BJ (cell line): ENCODE results near the gene RANBP17. TPM values are rescaled to one million over a fixed set of nuclear protein-coding genes. Genes with fewer than 3 reads are reported as not detected.

ENCODE experiments used
- CTCF ChIA-PET: fragments of 350-600 bp; formaldehyde crosslinking; extraction: SDS; loops from one replicate; lab custom pipeline; 2021; ENCODE audit warnings: antibody characterized with exemption, inconsistent platforms; lab: Yijun Ruan, JAX
- POLR2A ChIA-PET: fragments of 300-600 bp; sonication (Branson Sonifier 250); formaldehyde crosslinking; extraction: SDS; loops from one replicate; lab custom pipeline; 2021; ENCODE audit warnings: antibody characterized with exemption; lab: Charles Lee
- DNase-seq: peaks from one replicate; pipeline ENCODE4 v3.0.0-alpha.2; 2011; ENCODE audit warnings: low read depth
- H3K27me3 ChIP-seq: 2 replicates; pipeline ENCODE4 v1.6.0; 2011; ENCODE audit warnings: low read length; ENCODE audit not compliant: control insufficient read depth, insufficient read depth
- H3K36me3 ChIP-seq: 2 replicates; pipeline ENCODE4 v1.5.1; 2011; ENCODE audit warnings: low read length; ENCODE audit not compliant: control insufficient read depth, insufficient read depth
- H3K4me3 ChIP-seq: 2 replicates; pipeline ENCODE4 v1.5.1; 2011; ENCODE audit warnings: low read depth, mild to moderate bottlenecking, control low read depth, low read length
- CTCF ChIP-seq: IDR thresholded peaks from 2 replicates; pipeline ENCODE4 v1.5.1; 2011; ENCODE audit warnings: low read depth, mild to moderate bottlenecking, control low read depth, inconsistent platforms, low read length, moderate library complexity; ENCODE audit not compliant: insufficient read depth
- polyA plus RNA-seq: library from polyadenylated mRNA; depleted of rRNA; stranded (reverse); fragments of >200 nt; gene quantifications from 2 replicates; pipeline ENCODE4 v1.2.3, GENCODE V29; 2011

Gene RANBP17
- polyA plus RNA-seq, 1 experiment, result 10.5 TPM

- Histone ChIP-seq H3K27me3 (no peaks in the 10 kb centered on the region), H3K36me3 (no peaks in the 10 kb centered on the region), H3K4me3 (no peak overlapping the region)
- CTCF ChIA-PET, result no interaction called here
- no peak for TF ChIP-seq CTCF
- DNase-seq, result no peak
- POLR2A ChIA-PET, result no interaction called here
Observed at GRCh38 chr5:170937072-170937471, 75.3 kb downstream of the RANBP17 start.

DNA sequence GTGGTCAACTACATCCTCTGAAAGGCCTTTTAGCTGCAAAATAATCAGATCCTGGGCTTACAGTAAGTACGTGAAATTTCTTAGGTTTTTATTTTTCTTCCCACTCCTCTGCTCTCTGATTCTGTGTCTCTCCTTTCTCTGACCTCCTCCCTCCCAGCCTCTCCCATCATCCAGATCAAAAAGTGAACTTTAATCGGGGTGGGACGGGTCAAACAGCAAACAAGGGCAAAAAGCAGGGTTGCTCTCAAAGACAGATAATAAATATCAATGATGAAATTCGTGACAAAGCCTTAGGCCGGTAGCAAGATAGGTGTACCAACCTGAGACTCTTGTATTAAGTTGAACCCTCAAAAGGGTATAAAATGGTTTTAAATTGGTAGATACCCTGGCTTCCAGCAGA lies 76.1 kb downstream of the RANBP17 start:
- Histone ChIP-seq H3K36me3 (no peaks in the 10 kb centered on the region), H3K27me3 (no peaks in the 10 kb centered on the region), H3K4me3 (no peak overlapping the region)
- no peak for TF ChIP-seq CTCF
- ChIA-PET CTCF (no interaction called here), POLR2A (no interaction called here)
- no peak for DNase-seq

DNA sequence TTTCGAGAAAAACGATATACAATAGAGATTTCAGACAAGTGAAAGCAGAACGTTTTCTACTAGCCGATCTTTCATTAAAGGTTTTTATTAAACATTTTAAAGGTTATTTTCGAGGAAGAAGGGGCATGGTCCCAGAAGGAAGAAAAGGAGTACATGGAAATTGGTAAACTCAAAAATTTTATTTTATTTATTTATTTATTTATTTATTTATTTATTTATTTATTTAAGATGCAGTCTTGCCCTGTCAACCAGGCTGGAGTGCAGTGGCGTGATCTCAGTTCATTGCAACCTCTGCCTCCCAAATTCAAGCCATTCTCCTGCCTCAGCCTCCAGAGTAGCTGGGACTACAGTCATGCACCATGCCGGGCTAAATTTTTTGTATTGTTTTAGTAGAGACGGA lies 77.4 kb downstream of the RANBP17 start:
- Histone ChIP-seq H3K4me3 (no peak overlapping the region), H3K36me3 (no peaks in the 10 kb centered on the region), H3K27me3 (no peaks in the 10 kb centered on the region)
- CTCF ChIA-PET, result no interaction called here
- no peak for TF ChIP-seq CTCF
- POLR2A ChIA-PET, result no interaction called here
- no peak for DNase-seq

DNA sequence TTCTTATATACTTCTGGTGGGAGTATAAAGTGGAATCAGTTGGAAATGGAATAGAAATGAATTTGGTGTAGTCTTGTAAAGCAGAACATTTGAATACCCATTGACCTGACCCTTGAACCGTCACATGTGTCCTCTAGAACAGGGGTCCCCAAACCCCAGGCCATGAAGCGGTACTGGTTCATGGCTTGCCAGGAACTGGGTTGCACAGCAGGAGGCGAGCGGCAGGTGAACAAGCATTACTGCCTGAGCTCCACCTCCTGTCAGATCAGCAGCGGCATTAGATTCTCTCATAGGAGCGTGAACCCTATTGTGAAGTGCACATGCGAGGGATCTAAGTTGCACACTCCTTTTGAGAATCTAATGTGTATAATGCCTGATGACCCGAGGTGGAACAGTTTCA lies 80.0 kb downstream of the RANBP17 start:
- no peak for TF ChIP-seq CTCF
- DNase-seq, result no peak
- no peaks in the 10 kb centered on the region for H3K27me3 ChIP-seq
- H3K4me3 ChIP-seq, result no peak overlapping the region
- ChIA-PET POLR2A (no interaction called here), CTCF (no interaction called here)
- no peaks in the 10 kb centered on the region for H3K36me3 ChIP-seq

DNA sequence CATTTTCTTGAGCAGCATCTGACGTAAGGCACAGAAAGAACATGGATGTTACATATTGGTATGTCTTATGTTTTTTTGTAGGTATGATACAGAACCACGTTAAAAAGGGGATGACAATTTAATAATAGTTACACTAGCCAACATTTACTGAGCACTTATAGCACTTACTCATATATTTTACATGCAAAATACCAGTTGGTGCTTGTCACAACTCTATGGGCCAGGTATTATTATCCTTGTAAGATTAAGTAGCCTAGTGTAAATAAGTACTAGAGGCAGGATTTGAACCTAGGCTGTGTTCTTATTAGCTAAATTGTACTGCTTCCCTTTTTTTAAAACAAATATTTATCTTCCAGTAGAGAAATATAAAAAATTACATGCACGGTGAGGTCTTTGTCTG lies 83.5 kb downstream of the RANBP17 start:
- no peaks in the 10 kb centered on the region for H3K27me3 ChIP-seq
- H3K4me3 ChIP-seq, result no peak overlapping the region
- CTCF ChIA-PET, result no interaction called here
- DNase-seq, result no peak
- POLR2A ChIA-PET, result no interaction called here
- H3K36me3 ChIP-seq, result no peaks in the 10 kb centered on the region
- no peak for TF ChIP-seq CTCF
